Cardiac fibroblast (primary cell): ENCODE results near the gene RPGRIP1.
"Not testable (repeated sequence)": the region's sequence is repeated elsewhere in the genome, so short reads cannot be mapped to it uniquely, and the experiment has no call there.

ENCODE experiments used
- DNase-seq, 2 donors: peaks; one replicate each; pipeline versions ENCODE4 v3.0.0 to v3.0.0-alpha.2; 2010; ENCODE audit warnings: low read depth in 2 of 2
- H3K4me3 ChIP-seq, 2 donors: replicated peaks in 1 of 2; 1 replicate in 1 of 2; 2 replicates in 1 of 2; pipeline ENCODE4 v1.5.1; 2011; ENCODE audit warnings: low read depth in 2 of 2, low read length in 2 of 2, mild to moderate bottlenecking in 2 of 2, moderate library complexity in 1 of 2
- TF ChIP-seq, protein P1 (sequence below): IDR thresholded peaks from one replicate; pipeline ENCODE4 v1.5.1; 2011; ENCODE audit warnings: low read depth, mild to moderate bottlenecking, low read length, inconsistent platforms

RPGRIP1 gene

DNA sequence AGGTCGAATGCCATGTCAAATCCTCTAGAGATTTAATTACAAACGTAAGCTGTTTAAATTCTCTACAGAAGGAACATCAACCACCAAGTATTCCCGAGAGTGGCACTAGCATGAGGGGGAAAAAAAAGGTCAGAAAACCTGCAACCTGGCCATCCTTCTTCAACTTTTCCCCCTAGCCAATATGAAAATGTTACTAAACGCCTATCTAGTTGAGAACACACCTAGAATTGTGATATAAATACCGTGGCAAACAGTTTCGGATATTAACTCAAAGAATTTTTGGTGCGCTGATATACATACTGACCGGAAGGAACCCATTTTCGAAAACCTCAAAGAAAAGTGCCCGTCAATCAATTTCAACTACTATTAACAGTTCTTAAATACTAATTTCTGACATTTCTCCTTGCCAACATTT is 12.4 kb upstream of the RPGRIP1 start:
- TF ChIP-seq, protein P1, sequence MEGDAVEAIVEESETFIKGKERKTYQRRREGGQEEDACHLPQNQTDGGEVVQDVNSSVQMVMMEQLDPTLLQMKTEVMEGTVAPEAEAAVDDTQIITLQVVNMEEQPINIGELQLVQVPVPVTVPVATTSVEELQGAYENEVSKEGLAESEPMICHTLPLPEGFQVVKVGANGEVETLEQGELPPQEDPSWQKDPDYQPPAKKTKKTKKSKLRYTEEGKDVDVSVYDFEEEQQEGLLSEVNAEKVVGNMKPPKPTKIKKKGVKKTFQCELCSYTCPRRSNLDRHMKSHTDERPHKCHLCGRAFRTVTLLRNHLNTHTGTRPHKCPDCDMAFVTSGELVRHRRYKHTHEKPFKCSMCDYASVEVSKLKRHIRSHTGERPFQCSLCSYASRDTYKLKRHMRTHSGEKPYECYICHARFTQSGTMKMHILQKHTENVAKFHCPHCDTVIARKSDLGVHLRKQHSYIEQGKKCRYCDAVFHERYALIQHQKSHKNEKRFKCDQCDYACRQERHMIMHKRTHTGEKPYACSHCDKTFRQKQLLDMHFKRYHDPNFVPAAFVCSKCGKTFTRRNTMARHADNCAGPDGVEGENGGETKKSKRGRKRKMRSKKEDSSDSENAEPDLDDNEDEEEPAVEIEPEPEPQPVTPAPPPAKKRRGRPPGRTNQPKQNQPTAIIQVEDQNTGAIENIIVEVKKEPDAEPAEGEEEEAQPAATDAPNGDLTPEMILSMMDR, result no peak
- H3K4me3 ChIP-seq, result peak overlapping the region; percentile 78 to 95
- no peak for DNase-seq

DNA sequence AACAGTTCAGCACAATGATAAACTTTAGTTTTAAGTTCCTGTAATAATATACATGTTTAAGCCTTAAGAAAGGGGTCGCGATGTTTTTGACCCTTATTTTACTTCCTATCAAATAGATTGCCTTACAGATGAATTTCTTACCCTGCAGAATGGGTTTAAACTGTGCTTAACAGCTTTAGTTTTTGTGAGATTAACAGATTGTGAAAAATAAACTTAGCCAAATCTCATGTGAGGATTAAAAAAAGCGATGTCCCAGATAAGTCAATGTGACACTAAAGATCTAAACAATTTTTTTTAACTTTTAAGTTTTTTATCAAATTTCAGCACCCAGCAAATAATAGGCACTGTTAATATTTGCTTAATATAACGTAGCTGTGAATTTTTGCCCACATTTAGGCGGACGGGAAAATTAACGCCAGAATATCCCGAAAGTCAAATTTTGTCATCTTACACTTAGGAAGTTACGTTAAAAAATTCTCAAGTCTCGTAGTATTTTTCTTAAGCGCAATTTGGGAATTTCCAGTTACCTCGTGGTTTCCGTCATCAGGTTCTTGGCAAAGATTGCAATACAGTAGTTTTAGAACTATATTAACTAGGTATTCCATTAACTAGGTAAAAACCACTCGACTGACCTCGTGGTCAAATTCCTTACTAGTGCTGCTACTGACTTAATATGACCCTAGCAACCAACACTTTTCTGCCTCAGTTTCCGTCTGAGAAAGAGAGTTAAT is 11.8 kb upstream of the RPGRIP1 start:
- H3K4me3 ChIP-seq, result peak overlapping the region; percentile 78 to 95
- TF ChIP-seq, protein P1, result no peak
- DNase-seq, result peak; percentile 32 to 74

DNA sequence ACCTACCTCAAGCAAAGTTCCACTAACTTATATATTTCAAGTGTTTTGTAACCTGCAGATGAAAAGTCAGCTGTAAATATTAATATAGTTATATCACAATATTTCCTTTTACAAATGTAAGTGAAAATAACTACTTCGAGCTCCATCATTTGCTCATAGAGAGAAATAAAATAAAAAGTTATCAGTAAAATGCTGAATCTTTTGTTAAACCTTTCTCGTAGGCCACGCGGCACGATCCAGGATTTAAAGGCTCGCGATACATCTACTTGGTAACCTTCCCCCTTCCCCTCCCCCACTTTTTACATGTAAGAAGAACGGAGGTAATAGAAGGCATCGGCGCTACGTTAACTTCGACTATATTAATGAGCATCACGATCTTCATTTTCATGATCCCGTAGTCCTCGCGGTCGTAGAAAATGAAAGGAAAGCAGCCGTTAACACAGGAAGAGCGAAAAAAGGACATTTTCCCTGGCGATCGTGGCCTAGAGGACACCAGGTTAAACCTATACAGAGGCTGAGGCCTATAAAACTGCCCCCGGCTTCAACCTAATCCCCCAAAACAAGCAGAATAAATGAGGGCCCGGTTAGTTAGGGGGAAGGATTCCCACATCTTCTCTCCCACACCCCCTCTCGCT is 11.1 kb upstream of the RPGRIP1 start:
- peak overlapping the region; percentile 78 to 95 for H3K4me3 ChIP-seq
- DNase-seq, result peak; percentile 75 to 78
- TF ChIP-seq, protein P1, result no peak

DNA sequence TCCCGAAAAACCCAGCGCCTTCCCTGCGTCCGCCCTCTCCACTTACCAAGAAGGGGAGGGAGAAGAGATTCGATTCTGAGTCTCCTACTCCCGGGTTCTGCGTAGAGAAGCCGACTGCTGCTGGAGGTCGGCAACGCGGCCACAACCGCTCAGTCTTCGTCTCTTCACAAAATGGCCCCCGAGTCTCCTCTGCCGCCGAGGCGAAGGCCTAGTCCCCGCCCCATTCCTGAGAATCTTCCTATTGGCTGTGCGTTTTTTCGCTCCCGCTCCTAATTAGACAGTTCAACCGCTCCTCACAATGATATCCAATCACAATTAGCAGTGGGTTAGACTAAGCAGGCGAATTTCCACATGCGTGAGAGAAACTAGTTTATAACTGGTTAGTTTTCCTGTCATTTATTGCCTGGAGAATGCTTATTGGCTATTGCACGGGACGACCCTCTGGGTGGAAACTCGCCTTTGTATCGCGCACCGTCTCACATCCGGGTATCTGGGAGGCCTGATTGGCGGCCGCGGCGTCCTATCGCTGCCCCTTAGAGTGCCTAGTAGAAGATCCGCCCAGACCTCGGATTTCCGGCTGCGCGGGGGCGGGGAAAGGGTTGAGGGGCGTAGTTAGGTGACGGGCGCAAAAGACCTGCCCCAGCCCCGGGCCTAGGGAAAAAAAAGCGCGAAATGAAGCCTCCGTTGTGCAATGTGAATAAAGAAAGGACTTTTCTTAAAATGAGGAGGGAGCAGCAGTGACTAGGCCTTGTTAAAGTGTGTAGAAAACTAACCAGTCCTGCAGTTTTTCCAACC is 10.4 kb upstream of the RPGRIP1 start, which contains the start of gene HNRNPC:
Gene HNRNPC (minus strand): TSS at position 191 of the 795 bp plus-strand sequence. CDS start 35,249 bp downstream, outside the sequence.
- peak; percentile 100 for DNase-seq
- TF ChIP-seq, protein P1, result no peak
- H3K4me3 ChIP-seq, result peak within 1 kb of the TSS; percentile 78 to 95

DNA sequence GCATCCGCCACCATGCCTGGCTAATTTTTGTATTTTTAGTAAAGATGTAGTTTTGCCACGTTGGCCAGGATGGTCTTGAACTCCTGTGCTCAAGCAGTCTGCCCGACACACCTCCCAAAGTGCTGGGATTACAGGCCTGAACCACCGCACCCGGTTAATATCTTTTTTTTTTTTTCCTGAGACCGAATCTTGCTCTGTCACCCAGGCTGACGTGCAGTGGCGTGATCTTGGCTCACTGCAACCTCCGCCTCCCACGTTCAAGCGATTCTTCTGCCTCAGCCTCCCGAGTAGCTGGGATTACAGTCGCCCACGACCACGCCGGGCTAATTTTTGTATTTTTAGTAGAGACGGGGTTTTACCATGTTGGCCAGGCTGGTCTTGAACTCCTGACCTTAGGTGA is 7.2 kb upstream of the RPGRIP1 start:
- not testable (repeated sequence) for DNase-seq, H3K4me3 ChIP-seq

- TF ChIP-seq, protein P1, result no peak
- no peak for DNase-seq
- H3K4me3 ChIP-seq, result no peak overlapping the region
Observed at GRCh38 chr14:21275261-21275858, 4.5 kb upstream of the RPGRIP1 start.
